ENCODE data around the gene PEAK1. TPM values are rescaled to one million over a fixed set of nuclear protein-coding genes. Genes with fewer than 3 reads are reported as not detected.

PEAK1 gene
- total RNA-seq, 2 donors from 2014 or later = 44.2 to 59.8 TPM

DNA sequence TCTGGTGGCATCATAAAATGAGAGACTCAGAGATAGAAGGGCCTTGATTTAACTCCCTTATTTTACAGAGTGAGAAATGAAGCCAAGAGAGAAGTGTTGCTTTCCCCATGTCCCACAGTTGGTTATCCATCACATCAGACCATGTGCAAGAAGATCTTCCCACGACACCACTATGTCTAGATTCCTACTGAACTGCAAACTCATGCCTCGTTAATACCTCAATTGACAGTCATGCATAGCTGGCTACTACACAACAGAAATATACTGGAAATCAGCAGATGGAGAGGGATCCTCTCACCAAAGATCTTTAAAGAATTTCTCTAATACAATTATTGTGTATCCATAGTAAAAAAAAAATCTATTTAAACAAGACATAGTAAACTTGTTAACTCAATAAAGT is 33.3 kb downstream of the PEAK1 start:
- no peak overlapping the region for H3K4me3 ChIP-seq
- H3K27ac ChIP-seq = no peak overlapping the region
- H3K36me3 ChIP-seq = no peaks in the 10 kb centered on the region
- H3K27me3 ChIP-seq = no peaks in the 10 kb centered on the region
- H3K4me1 ChIP-seq = peaks cover 0 to 44% of the 10 kb centered on the region in 2 donors
- H3K9me3 ChIP-seq = no peaks in the 10 kb centered on the region
- TF ChIP-seq, protein P1, sequence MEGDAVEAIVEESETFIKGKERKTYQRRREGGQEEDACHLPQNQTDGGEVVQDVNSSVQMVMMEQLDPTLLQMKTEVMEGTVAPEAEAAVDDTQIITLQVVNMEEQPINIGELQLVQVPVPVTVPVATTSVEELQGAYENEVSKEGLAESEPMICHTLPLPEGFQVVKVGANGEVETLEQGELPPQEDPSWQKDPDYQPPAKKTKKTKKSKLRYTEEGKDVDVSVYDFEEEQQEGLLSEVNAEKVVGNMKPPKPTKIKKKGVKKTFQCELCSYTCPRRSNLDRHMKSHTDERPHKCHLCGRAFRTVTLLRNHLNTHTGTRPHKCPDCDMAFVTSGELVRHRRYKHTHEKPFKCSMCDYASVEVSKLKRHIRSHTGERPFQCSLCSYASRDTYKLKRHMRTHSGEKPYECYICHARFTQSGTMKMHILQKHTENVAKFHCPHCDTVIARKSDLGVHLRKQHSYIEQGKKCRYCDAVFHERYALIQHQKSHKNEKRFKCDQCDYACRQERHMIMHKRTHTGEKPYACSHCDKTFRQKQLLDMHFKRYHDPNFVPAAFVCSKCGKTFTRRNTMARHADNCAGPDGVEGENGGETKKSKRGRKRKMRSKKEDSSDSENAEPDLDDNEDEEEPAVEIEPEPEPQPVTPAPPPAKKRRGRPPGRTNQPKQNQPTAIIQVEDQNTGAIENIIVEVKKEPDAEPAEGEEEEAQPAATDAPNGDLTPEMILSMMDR (IDR thresholded peaks at IDR 0.05) = no peak
- no peak for DNase-seq (ENCODE audit: low spot score)

DNA sequence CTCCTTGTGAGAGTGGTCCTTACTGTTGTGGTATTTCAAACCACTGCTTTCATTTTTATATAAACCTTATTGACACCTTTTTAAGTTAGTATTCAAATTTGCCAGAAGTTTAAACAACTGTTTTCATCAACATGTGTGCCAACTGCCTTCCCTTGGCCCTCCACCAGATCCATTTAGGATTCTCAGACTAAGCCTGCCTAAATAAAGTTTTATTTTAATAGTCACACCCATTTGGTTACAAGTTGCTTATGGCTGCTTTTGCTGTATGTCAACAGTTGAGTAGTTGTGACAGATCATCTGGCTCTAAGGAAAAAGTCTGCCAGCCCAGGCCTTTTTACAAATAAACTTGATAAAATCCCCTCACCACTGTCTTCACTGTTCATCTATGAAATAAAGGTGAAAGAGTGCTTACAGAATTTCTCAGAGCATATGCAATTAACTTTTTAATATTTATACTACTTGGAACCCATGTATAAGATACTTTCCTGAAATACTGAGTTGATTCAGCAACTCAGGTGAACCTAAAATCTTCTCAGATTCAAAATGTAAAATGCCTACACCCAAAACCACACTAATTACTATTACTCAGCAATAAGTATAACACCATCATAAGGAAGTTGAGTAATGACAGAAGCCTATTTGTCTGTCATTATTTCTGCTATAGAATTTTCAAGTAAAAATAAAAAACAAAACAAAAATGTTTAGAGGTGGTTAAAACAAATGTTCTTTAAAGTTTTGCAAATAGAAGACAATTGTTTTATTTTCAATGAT is 35.1 kb downstream of the PEAK1 start:
- H3K27ac ChIP-seq = no peak overlapping the region
- H3K4me3 ChIP-seq = no peak overlapping the region
- TF ChIP-seq, protein P1 (IDR thresholded peaks at IDR 0.05) = no peak
- H3K36me3 ChIP-seq = no peaks in the 10 kb centered on the region
- no peak for DNase-seq (ENCODE audit: low spot score)
- H3K4me1 ChIP-seq = peaks cover 0 to 29% of the 10 kb centered on the region in 2 donors
- H3K27me3 ChIP-seq = no peaks in the 10 kb centered on the region
- no peaks in the 10 kb centered on the region for H3K9me3 ChIP-seq

DNA sequence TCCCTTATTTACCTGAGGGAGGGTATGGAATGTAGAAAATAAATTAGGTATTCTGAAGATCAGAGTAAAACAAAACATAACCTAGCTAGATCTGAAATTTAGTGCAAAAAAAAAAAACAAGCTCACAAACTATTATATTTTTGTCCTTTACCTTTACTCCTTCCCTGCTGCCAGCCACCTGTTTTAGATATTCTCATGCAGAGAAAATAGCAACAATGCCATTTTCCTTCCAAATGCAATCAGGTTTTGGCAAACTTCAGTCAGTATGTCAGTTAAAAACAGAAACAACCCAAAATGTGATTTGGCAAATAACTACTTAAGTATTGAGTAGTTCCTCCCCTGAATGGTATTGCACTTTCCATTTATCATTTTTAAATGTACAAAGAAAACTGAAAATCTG is 35.8 kb downstream of the PEAK1 start:
- peaks cover 0 to 23% of the 10 kb centered on the region in 2 donors for H3K4me1 ChIP-seq
- no peaks in the 10 kb centered on the region for H3K36me3 ChIP-seq
- no peak overlapping the region for H3K4me3 ChIP-seq
- no peaks in the 10 kb centered on the region for H3K9me3 ChIP-seq
- H3K27me3 ChIP-seq = no peaks in the 10 kb centered on the region
- TF ChIP-seq, protein P1 (IDR thresholded peaks at IDR 0.05) = no peak
- no peak overlapping the region for H3K27ac ChIP-seq
- no peak for DNase-seq (ENCODE audit: low spot score)

DNA sequence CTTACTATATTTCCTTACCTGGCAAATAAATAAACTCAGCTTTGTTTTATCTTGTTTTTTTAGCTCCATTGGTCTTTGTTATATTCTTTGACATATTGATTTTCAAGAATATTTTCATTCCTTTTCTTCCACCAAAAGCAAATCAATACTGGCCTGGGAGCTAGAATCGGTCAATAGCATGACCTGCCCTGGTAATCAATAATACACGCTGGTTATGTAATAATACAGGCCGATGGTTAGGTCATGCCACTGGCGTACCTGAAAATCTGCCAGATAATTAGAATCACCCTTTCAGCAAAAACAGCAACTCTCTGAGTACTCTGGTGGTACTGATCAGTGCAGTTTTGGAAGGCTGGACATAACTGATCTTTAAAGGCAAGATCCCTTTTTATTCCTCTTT is 39.9 kb downstream of the PEAK1 start:
- H3K27me3 ChIP-seq = no peaks in the 10 kb centered on the region
- H3K36me3 ChIP-seq = no peaks in the 10 kb centered on the region
- no peak overlapping the region for H3K27ac ChIP-seq
- H3K4me1 ChIP-seq = peaks cover 0 to 8% of the 10 kb centered on the region in 2 donors
- H3K9me3 ChIP-seq = no peaks in the 10 kb centered on the region
- H3K4me3 ChIP-seq = no peak overlapping the region
- TF ChIP-seq, protein P1 (IDR thresholded peaks at IDR 0.05) = no peak
- no peak for DNase-seq (ENCODE audit: low spot score)

DNA sequence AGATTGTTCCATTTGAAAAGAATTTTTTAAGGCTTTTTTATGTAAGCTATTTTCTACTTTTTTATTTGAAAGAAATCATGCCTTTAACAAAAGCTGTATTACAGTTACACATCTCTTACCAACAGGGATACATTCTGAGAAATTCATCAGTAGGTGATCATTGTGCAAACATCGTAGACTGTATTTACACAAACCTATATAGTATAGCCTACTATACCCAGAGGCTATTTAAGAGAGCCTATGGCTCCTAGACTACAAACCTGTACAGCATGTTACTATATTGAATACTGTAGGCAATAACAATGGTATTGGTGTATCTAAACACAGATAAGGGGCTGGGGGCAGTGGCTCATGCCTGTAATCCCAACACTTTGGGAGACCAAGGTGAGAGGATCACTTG is 43.1 kb downstream of the PEAK1 start:
- Histone ChIP-seq H3K4me3 (no peak overlapping the region), H3K9me3 (no peaks in the 10 kb centered on the region), H3K27ac (no peak overlapping the region), H3K36me3 (no peaks in the 10 kb centered on the region), H3K4me1 (peaks cover 0 to 1% of the 10 kb centered on the region in 2 donors), H3K27me3 (no peaks in the 10 kb centered on the region)
- DNase-seq (ENCODE audit: low spot score) = no peak
- TF ChIP-seq, protein P1 (IDR thresholded peaks at IDR 0.05) = no peak

DNA sequence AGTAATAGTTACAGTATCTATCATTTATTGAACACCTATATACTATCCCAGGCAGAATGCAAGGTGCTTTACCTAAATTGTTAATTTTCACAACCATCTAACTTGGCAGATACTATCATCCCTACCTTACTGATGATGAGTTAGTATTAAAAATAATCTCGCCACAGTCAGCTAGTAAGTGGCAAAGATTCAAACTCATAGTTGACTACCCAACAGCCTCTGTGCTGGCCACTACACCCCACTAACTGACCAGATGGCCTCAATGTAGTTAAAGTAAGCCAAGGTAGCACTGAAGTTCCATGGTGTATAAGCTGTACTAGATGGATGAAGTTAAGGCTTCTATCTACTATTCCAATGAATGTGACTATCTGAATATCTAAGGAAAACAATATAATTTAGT is 44.8 kb downstream of the PEAK1 start:
- Histone ChIP-seq H3K4me3 (no peak overlapping the region), H3K9me3 (no peaks in the 10 kb centered on the region), H3K36me3 (no peaks in the 10 kb centered on the region), H3K27me3 (no peaks in the 10 kb centered on the region), H3K27ac (no peak overlapping the region), H3K4me1 (peaks cover 0 to 5% of the 10 kb centered on the region in 2 donors)
- TF ChIP-seq, protein P1 (IDR thresholded peaks at IDR 0.05) = no peak
- DNase-seq (ENCODE audit: low spot score) = no peak
